HCT116 (cell line): Measurements from ENCODE around the gene ZDHHC15.

ENCODE experiments used
- EZH2phosphoT487 ChIP-seq: fragments of 200-600 bp; IDR thresholded peaks from 2 replicates; pipeline ENCODE4 v1.6.1; 2018; ENCODE audit warnings: antibody characterized with exemption, borderline replicate concordance
- TF ChIP-seq, protein P1 (sequence below): IDR thresholded peaks from 2 replicates; pipeline ENCODE4 v1.6.1; 2012; ENCODE audit warnings: low read depth

- no peak for TF ChIP-seq EZH2phosphoT487
- TF ChIP-seq, protein P1, sequence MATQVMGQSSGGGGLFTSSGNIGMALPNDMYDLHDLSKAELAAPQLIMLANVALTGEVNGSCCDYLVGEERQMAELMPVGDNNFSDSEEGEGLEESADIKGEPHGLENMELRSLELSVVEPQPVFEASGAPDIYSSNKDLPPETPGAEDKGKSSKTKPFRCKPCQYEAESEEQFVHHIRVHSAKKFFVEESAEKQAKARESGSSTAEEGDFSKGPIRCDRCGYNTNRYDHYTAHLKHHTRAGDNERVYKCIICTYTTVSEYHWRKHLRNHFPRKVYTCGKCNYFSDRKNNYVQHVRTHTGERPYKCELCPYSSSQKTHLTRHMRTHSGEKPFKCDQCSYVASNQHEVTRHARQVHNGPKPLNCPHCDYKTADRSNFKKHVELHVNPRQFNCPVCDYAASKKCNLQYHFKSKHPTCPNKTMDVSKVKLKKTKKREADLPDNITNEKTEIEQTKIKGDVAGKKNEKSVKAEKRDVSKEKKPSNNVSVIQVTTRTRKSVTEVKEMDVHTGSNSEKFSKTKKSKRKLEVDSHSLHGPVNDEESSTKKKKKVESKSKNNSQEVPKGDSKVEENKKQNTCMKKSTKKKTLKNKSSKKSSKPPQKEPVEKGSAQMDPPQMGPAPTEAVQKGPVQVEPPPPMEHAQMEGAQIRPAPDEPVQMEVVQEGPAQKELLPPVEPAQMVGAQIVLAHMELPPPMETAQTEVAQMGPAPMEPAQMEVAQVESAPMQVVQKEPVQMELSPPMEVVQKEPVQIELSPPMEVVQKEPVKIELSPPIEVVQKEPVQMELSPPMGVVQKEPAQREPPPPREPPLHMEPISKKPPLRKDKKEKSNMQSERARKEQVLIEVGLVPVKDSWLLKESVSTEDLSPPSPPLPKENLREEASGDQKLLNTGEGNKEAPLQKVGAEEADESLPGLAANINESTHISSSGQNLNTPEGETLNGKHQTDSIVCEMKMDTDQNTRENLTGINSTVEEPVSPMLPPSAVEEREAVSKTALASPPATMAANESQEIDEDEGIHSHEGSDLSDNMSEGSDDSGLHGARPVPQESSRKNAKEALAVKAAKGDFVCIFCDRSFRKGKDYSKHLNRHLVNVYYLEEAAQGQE, result no peak
Measured at GRCh38 chrX:75369721-75370120, 153.1 kb downstream of the ZDHHC15 start.
